Spleen (tissue), 7 donors: ENCODE results near the gene C1orf174.

Source experiments
- CTCF ChIP-seq, 11 experiments: fragments of 200-600 bp in 7 of 11; fragments of 450-650 bp in 4 of 11; sonication (generic) in 4 of 11; IDR thresholded peaks in 8 of 11; conservative IDR thresholded peaks in 3 of 11; 1 replicate in 7 of 11; 2 replicates in 4 of 11; pipeline versions ENCODE4 v1.4.0 to v1.8.0; 2016 to 2021; ENCODE audit warnings: antibody characterized with exemption in 11 of 11, inconsistent platforms in 4 of 11, mild to moderate bottlenecking in 1 of 11
- POLR2A ChIP-seq, 3 donors: fragments of 450-650 bp; IDR thresholded peaks; one replicate each; pipeline ENCODE4 v1.5.1; 2017; ENCODE audit warnings: antibody characterized with exemption in 3 of 3, mild to moderate bottlenecking in 1 of 3
- POLR2AphosphoS5 ChIP-seq, 3 donors: sonication (generic); formaldehyde crosslinking; IDR thresholded peaks; one replicate each; pipeline ENCODE4 v1.5.1; 2017; ENCODE audit warnings: antibody characterized with exemption in 3 of 3
- donor health status: DM: no; HTN: no; CAD: no; lungs with moderate emphysema.
- donor health status: DM: no; HTN: no; CAD: no.
- donor health status: DM: no; HTN: no; CAD: no.

GRCh38 chr1:3918966-3919611, 19.0 kb upstream of the C1orf174 start:
- TF ChIP-seq POLR2A (IDR thresholded peaks at IDR 0.05) (no peak), CTCF (IDR thresholded peaks at IDR 0.05 in 8 of 11, conservative IDR thresholded peaks at IDR 0.05 in 3 of 11) (no peak), POLR2AphosphoS5 (IDR thresholded peaks at IDR 0.05) (no peak)
